ENCODE data around the gene JADE1. TPM values are rescaled to one million over a fixed set of nuclear protein-coding genes. Genes with fewer than 3 reads are reported as not detected.

The JADE1 gene
- total and polyA plus RNA-seq, 2 donors (not counting 1 experiment from before 2014, with no cell fraction given), result 36.2 to 49.9 TPM

DNA sequence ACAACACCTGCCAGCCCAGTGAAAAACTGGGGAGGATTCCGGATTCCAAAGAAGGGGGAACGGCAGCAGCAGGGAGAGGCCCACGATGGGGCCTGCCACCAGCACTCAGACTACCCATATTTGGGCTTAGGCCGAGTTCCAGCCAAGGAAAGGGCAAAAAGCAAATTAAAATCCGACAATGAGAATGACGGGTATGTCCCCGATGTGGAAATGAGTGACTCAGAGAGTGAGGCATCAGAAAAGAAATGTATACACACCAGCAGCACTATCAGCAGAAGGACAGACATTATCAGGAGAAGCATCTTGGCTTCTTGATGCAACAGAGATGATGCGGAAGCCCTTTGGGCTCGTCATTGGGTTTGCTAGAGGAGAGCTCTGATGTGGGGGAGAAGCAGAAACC is 62.4 kb downstream of the JADE1 start:
- Histone ChIP-seq H3K36me3 (ENCODE audit: control insufficient read depth, insufficient read depth, low read length) (peaks cover 12% of the 10 kb centered on the region), H3K4me1 (ENCODE audit: control insufficient read depth, extremely low read depth, insufficient read depth, low read length) (peaks cover 6% of the 10 kb centered on the region), H3K79me2 (ENCODE audit: control insufficient read depth, insufficient read depth, low read length) (no peaks in the 10 kb centered on the region), H3K9ac (ENCODE audit: insufficient read depth, low read length) (no peak overlapping the region), H3K9me3 (ENCODE audit: control insufficient read depth, insufficient read depth, low read depth, low read length) (no peaks in the 10 kb centered on the region), H3K27me3 (ENCODE audit: control insufficient read depth, insufficient read depth, low read length) (no peaks in the 10 kb centered on the region), H3K4me3 (replicated peaks in 1 of 4; ENCODE audit: control extremely low read depth in 1 of 4, insufficient read depth in 1 of 4, low read depth in 3 of 4, low read length in 4 of 4) (no peak overlapping the region), H4K20me1 (ENCODE audit: control insufficient read depth, extremely low read depth, insufficient read depth, low read length) (no peaks in the 10 kb centered on the region), H3K27ac (ENCODE audit: insufficient read depth, low read length) (peak overlapping the region; percentile 56), H3K4me2 (ENCODE audit: extremely low read depth, insufficient read depth, low read length) (no peak overlapping the region), H2AFZ (ENCODE audit: low read length) (no peak overlapping the region)
- TF ChIP-seq, protein P1, sequence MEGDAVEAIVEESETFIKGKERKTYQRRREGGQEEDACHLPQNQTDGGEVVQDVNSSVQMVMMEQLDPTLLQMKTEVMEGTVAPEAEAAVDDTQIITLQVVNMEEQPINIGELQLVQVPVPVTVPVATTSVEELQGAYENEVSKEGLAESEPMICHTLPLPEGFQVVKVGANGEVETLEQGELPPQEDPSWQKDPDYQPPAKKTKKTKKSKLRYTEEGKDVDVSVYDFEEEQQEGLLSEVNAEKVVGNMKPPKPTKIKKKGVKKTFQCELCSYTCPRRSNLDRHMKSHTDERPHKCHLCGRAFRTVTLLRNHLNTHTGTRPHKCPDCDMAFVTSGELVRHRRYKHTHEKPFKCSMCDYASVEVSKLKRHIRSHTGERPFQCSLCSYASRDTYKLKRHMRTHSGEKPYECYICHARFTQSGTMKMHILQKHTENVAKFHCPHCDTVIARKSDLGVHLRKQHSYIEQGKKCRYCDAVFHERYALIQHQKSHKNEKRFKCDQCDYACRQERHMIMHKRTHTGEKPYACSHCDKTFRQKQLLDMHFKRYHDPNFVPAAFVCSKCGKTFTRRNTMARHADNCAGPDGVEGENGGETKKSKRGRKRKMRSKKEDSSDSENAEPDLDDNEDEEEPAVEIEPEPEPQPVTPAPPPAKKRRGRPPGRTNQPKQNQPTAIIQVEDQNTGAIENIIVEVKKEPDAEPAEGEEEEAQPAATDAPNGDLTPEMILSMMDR (conservative IDR thresholded peaks at IDR 0.05 in 1 of 2, IDR thresholded peaks at IDR 0.05 in 1 of 2; ENCODE audit: low read depth in 1 of 2, low read length in 2 of 2), result no peak
- TF ChIP-seq EZH2 (IDR thresholded peaks at IDR 0.05; ENCODE audit: low read length, missing control alignments), result no peak
- peak; percentile 90 to 92 for DNase-seq (ENCODE audit: low read depth in 2 of 2)

DNA sequence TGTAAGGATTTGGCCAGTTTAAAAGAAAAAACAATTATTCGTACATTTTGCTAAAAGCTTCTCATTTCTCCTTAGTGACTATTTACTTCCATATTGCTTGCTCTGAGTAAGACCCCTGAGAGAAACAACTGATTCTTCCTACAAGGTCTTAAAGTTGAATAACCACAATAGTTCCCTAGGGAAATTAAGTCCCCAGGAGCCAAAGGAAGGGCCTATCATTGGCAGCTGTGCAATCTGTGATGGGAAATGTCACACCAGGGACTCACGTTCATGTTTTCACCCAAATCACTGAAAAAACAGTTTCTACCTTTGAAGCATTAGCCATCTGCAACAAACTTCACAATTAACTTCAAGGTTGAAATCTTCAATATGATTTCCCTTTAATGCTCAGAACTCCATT is 66.7 kb downstream of the JADE1 start:
- no peak for TF ChIP-seq EZH2 (IDR thresholded peaks at IDR 0.05; ENCODE audit: low read length, missing control alignments)
- TF ChIP-seq, protein P1 (conservative IDR thresholded peaks at IDR 0.05 in 1 of 2, IDR thresholded peaks at IDR 0.05 in 1 of 2; ENCODE audit: low read depth in 1 of 2, low read length in 2 of 2), result no peak
- H3K27ac ChIP-seq (ENCODE audit: insufficient read depth, low read length), result no peak overlapping the region

DNA sequence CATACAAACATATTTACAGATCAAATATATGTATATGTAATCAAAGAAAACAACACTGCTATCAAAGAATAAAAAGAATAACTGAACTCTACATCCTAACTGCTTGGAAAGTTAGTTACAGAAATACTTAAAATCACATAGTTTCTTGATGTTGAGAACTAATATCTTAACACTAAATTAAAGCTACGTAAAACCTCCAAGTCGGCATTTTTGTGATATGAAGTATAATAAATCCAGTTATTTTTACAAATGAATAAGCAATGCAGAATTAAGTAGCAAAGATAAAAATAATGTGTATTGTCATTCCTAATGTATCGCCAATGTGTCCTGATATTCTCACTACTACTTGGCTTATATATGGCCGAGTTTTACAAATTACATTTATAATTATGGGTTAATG is 68.4 kb downstream of the JADE1 start:
- no peaks in the 10 kb centered on the region for H3K36me3 ChIP-seq (ENCODE audit: control insufficient read depth, insufficient read depth, low read length)
- no peak overlapping the region for H3K4me2 ChIP-seq (ENCODE audit: extremely low read depth, insufficient read depth, low read length)
- no peaks in the 10 kb centered on the region for H4K20me1 ChIP-seq (ENCODE audit: control insufficient read depth, extremely low read depth, insufficient read depth, low read length)
- H3K9ac ChIP-seq (ENCODE audit: insufficient read depth, low read length), result no peak overlapping the region
- TF ChIP-seq EZH2 (IDR thresholded peaks at IDR 0.05; ENCODE audit: low read length, missing control alignments), result no peak
- TF ChIP-seq, protein P1 (conservative IDR thresholded peaks at IDR 0.05 in 1 of 2, IDR thresholded peaks at IDR 0.05 in 1 of 2; ENCODE audit: low read depth in 1 of 2, low read length in 2 of 2), result no peak
- no peaks in the 10 kb centered on the region for H3K79me2 ChIP-seq (ENCODE audit: control insufficient read depth, insufficient read depth, low read length)
- DNase-seq (ENCODE audit: low read depth in 2 of 2), result no peak
- H3K4me1 ChIP-seq (ENCODE audit: control insufficient read depth, extremely low read depth, insufficient read depth, low read length), result no peaks in the 10 kb centered on the region
- H3K9me3 ChIP-seq (ENCODE audit: control insufficient read depth, insufficient read depth, low read depth, low read length), result no peaks in the 10 kb centered on the region
- H3K27me3 ChIP-seq (ENCODE audit: control insufficient read depth, insufficient read depth, low read length), result no peaks in the 10 kb centered on the region
- H3K27ac ChIP-seq (ENCODE audit: insufficient read depth, low read length), result no peak overlapping the region
- H3K4me3 ChIP-seq (replicated peaks in 1 of 4; ENCODE audit: control extremely low read depth in 1 of 4, insufficient read depth in 1 of 4, low read depth in 3 of 4, low read length in 4 of 4), result no peak overlapping the region
- no peak overlapping the region for H2AFZ ChIP-seq (ENCODE audit: low read length)

More for the DNA sequence above, 66.7 kb downstream of the JADE1 start:
- Histone ChIP-seq H3K9me3 (ENCODE audit: control insufficient read depth, insufficient read depth, low read depth, low read length) (no peaks in the 10 kb centered on the region), H3K9ac (ENCODE audit: insufficient read depth, low read length) (no peak overlapping the region), H3K4me2 (ENCODE audit: extremely low read depth, insufficient read depth, low read length) (no peak overlapping the region), H3K4me3 (replicated peaks in 1 of 4; ENCODE audit: control extremely low read depth in 1 of 4, insufficient read depth in 1 of 4, low read depth in 3 of 4, low read length in 4 of 4) (no peak overlapping the region), H4K20me1 (ENCODE audit: control insufficient read depth, extremely low read depth, insufficient read depth, low read length) (no peaks in the 10 kb centered on the region), H3K79me2 (ENCODE audit: control insufficient read depth, insufficient read depth, low read length) (no peaks in the 10 kb centered on the region), H3K4me1 (ENCODE audit: control insufficient read depth, extremely low read depth, insufficient read depth, low read length) (peaks cover 5% of the 10 kb centered on the region), H3K36me3 (ENCODE audit: control insufficient read depth, insufficient read depth, low read length) (peaks cover 2% of the 10 kb centered on the region), H3K27me3 (ENCODE audit: control insufficient read depth, insufficient read depth, low read length) (no peaks in the 10 kb centered on the region), H2AFZ (ENCODE audit: low read length) (no peak overlapping the region)
- DNase-seq (ENCODE audit: low read depth in 2 of 2), result no peak
